ENCODE results near the gene CHID1.

CHID1 gene

DNA sequence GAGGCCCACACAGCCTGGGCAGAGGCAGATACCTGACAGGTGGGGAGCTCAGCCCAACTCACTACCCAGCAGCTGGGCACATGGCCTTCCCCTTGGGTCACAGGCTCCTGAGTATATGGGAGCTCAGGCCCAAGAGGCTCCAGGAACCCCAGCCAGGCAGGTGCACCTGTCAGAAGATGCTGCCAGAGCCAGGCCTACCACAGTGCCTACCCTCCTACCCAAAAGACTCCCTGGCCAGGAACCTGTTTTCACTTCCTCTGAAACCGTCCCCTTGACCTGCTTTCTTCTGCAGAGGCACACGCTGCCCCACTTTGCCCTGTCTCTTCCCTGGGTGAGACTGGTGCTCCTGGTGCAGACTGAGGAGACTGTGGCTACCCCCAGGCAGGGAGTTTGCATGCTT is 2.9 kb downstream of the CHID1 start:
- DNase-seq, result no peak

DNA sequence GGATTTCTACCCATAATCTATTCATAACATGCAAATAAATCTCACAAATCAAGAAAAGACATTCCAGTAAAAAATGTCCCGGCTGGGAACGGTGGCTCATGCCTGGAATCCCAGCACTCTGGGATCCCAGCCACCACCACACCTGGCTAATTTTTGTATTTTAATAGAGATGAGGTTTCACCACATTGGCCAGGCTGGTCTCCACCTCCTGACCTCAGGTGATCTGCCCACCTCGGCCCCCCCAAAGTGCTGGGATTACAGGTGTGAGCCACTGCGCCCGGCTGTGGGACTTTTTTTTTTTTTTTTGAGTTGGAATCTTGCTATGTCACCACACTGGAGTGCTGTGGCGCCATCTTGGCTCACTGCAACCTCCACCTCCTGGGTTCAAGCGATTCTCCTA is 4.7 kb downstream of the CHID1 start:
- DNase-seq, result no peak

DNA sequence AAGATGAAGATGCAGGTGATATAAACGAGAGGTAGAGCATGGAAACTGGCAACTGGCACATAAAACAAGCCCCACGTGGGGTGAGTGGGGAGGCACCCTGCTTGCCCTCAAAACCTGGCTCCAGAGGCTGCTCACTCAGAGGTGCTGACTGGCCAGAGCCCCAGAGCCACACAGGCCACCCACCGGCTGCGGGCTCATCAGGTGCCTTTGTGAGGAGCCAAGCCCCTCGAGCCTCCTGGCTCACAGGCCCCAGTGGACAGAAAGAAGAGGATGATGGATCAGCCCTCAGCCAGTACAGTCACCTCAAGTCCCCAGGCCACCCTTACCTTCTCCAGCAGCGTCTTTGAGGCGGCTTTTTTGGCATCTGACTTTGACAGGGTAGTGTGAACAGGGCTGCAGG is 6.2 kb downstream of the CHID1 start:
- no peak for DNase-seq

DNA sequence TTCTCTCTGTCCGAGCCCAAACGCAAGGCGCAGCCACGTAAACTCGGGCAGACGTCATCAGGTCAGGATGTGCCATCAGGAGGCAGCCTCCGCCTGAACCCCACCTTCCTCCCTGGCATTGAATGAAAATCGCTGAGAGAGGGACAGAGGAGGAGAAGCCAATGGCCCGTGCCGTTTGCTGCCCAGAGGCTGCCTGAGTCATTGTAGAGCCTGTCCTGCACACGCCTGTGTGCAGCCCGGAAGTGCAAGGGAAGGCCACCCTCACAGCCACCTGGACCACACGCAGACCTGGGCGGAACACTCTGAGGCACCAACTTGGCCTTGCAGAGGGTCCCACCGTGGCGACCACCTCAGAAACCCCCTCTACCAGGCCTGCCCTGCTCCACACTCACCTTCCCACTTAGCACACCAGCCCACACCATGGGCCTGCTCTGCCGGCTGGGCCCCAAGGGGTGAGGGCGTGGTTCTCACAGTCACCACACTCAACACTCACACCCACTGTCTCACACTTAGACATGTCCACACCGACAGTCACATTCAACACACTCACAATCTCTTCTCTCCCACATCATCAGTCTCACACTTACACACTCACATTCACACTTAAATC is 9.1 kb downstream of the CHID1 start:
- DNase-seq, result no peak

DNA sequence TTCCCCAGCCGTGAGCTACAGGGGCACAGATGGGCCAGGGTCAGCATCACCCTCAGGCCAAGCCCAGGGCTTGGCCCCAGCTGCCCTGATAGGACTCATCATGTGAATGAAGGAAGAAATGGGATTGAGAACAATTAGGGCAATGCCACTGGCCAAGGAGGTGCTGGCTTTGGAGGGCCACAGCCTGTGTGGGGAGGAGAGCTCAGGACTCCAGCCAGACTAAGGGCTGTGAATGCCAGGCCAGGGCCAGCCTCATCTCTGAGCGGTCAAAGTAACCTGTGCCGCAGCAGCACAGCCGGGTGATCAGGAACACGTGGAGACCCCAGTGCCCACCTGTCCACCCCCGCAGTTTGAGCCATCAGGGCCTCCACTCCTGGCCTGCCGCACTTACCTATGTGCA is 10.1 kb downstream of the CHID1 start:
- DNase-seq, result no peak

DNA sequence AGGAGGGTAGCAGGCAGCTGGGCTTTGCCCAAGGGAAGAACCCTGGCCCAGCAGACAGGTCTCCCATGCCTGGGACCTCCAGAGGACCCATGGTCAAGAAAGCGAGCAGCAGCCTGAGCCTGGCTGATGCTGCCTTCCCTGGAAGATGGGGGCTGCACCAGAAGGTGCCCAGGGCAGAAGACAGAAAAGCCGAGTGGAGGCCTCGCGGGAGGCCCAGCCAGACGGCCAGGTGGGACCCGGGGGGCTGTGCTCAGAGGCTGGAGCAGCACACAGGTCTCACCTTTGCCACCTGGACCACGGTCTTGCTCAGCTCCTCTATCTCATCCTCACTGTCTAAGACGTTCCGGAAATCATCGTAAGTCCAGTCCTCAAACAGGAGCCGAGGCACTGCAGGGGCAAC is 10.9 kb downstream of the CHID1 start:
- DNase-seq, result no peak

DNA sequence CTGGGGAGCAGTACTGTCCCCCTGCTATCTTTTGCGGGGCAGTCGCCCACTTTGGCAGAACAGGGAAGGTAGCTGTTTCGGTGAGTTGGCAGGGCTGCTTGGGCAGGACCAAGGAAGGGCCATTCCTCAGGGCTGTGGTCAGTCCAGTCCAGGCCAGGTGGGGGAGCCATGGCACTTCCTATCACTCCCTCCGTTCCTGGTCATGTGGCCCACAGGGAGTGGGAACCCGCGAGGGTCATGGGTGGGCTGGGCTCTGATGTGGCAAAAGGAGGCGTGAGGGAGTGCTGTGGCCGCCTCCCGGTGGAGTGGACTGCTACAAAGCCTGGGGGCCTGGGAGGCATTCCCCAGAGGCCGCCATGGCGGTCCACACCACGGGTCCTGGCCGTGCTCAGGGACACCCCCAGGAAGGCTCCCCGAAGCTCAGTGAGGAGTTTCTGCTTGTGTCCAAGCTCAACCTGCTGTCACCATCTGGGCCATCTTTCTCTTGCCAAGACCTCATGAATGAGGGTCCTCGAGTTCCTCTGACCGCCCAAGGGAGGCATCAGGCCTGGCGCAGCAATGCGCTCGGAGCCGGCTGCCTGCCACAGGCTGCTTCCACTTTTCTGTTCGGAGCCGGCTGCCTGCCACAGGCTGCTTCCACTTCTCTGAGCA is 11.9 kb downstream of the CHID1 start:
- DNase-seq, result no peak

DNA sequence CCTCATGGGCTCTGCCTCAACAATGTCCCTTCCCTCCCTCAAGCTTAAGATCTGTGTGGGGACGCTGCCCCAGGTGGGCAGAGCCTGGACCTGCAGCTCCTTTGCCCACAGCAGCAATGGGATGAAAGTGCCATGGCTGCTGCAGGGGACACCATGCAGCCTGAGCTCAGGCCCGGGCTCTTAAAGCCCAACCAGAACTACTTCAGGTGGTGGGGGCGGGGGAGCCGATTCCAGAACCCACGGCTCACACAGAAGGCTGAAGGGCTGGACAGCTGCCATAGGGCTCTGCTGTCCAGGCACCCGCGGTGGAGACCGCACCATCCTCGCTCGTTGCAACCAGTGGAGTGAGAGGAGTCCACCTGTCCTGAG is 12.5 kb downstream of the CHID1 start:
- DNase-seq, result no peak

DNA sequence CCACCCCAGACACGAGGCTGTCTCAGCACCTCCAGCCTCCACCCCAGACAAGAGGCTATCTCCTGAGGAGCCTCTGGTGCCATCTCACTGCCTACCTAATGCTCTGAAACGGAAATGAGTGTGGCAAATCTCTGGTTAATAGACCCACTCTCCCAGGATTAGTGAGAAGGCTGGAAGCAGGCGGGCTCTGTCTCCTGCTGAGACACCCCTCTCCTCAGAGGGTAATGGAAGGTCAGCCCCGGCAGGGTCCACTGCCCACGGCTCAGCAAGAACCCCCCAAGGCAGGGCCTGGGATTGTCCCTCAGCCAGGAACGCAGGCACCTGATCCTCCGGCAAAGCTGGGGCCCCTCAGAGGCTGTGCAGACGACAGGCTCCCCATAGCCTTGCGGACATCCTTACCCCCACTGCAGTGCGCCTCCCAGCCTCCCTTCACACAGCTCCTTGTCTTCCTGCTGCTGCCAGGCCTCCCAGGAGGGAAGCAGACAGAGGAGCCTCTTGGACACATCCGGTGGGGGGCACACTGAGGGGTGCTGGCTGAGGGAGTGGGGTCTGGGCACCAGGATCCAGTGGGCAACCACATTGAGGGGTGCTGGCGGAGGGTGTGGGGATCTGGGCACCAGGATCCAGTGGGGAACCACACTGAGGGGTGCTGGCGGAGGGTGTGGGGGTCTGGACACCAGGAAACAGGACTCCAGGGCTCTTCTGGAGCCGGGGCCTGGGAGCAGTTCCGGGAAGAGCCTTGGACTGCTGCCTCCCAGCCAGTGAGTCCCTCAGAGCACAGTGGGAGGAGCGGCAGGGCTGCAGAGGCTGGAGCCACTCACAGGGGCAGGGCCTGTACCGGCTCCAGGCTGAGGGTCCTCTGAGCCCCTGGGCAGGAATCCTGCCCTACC is 13.1 kb downstream of the CHID1 start:
- no peak for DNase-seq

DNA sequence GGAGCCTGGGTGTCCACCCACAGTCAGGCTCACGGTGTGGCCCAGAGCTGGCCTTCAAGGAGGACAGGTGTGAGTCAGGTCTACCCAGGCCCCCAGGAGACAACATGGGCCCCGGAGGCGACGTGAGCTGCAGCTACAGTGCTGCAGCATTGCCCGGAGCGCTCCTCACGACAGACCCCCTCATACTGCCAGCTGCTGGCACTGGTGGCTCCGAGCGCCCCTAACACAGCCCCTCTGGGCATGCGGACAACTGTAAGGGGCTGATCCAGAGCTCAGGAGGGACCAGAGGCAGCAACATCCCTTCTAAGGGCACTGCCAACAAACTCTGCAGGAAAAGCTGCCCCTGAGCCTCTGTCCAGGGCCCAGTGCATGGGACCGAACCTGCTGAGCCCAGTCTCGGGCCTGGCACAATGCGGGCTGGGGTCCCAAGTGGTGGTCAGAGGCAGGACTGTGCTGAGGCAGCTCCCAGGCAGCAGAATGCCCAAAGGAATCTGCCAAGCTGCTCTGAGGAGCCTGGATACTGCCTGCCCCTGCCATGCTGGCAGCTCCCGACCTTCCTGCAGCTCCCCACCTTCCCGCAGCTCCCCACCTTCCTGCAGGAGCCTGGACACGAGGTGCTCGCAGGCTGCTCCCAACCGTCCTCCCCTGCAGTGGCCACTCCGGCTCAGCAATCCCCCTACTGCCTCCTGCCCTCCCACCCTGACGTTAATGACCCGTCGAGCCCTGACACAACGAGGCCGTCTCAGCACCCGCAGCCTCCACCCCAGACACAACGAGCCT is 15.1 kb downstream of the CHID1 start:
- no peak for DNase-seq

DNA sequence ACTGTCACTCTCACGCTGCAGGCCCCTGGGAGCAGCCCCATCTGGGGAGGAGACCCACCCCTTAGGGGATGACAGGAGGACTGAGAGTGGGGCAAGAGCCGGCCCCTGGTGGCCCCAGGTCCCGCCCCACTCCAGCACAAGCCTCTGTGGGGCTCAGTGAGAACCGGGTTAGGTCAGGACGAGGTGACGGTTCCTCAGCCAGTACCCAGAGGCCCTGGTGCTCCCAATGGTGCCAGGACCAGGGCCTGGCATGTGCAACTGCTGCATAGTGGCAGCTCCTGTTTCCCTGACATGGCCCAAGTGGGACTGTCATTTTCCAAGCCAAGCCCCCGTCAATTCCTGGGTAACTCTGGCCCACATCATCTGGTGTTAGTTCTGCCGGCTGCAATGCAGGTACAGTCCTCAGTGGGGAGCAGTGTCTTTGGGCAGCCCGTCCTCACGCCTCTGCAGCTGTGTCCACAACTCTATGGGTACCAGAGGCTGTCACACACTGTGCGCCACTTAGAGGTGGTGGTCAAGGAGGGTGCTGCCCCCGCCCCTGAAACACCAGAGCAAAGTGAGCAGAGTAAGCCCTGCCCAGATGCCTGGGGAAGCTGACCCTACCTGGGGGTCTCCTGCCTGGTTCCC is 15.9 kb downstream of the CHID1 start:
- no peak for DNase-seq

DNA sequence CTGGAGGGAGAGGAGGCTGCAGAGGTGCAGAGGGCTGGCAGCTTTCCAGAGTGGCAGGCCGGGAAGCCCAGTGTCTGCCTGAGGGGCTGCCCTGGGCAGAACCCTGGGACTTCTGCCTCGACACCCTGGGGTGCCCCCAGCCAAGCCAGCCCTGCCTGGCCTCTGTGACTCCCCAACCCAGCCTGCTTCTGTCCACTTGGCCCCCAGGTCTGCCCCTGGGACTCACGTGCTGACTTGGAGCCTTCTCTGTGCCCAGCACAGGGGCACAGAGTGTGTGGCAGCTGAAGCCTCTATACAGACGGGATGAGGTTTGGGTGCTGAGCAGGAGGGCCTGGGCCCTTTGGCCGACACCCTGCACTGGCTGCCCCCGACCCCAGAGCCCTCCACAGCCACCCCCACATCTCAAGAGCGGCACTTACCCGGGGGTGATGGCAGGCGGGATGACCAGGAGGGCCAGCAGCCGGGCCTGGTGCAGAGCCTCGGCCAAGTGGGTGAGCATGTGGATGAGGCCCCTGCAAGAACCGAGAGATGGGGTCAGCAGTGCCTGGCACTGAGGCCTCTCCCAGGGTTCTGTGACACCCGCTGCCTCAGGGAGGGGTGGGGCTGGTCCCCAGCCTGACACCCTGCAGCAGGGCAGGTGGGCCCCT is 17.5 kb downstream of the CHID1 start:
- no peak for DNase-seq

DNA sequence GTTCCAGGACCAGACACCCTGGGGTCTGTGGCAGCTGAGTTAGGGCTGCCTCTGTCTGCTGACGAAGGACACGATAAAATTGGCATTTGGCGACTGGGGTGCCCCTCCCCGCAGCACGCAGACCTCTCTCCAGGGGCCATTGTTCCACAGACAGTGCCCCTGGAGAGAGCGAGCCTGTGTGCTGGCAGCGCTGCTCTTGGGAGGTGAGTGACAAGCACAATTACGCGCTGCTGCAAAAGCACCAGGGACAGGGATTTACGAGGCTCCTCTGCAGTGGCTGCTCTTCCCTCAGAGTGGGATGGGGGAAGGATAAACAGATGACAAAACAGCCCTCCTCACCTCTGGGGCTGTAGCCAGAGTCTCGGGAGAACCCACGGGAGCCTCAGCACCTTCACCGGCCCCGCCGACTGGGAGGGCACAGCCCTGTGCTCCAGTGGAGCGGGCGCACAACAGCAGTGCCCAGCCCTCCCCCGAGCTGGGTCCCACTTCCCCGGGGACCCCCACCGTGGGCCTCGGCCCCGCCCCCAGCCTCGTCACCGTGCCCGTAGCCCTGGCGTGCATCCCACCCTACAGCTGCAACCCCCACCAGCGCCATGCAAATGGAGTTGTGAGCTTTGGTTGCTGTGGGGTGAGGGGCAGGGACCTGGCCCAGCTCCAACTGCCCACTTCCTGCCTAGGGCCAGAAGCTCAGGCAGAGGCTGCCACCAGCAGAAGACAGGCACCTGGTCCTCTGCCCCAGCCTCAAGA is 19.6 kb downstream of the CHID1 start:
- no peak for DNase-seq

DNA sequence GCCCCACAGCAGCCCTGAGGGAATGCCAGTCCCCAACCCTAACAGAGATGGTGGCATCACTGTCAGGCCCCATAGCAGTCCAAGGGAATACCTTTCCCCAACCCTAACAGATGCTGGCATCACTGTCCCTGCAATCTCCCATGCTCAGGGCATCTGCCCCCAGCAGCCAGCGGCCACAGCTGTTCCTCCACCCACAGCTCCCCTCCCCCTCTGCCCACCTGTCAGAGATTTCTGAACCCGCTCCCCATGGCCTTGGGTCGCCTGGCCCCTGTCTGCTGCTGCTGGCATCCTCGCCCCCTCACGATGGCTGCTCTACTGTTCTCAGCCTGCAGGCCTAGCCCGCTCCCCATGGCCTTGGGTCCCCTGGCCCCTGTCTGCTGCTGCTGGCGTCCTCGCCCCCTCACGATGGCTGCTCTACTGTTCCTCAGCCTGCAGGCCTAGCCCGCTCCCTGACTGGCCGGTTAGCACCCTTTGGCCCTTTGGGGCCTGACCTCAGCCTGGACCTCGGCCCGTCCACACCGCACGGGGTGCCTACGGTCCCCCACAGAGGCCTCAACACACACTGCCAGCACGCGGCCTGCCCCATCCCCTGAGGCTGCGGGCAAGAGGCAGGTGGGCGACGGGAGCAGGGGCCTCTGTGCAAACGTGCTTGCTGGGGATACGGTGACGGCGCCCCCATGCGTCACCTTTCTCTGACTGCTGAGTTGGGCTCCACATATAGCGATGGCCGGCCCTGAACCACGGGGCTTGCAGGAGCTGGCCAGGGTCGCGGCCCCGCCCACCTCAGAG is 20.7 kb downstream of the CHID1 start:
- DNase-seq, result no peak

DNA sequence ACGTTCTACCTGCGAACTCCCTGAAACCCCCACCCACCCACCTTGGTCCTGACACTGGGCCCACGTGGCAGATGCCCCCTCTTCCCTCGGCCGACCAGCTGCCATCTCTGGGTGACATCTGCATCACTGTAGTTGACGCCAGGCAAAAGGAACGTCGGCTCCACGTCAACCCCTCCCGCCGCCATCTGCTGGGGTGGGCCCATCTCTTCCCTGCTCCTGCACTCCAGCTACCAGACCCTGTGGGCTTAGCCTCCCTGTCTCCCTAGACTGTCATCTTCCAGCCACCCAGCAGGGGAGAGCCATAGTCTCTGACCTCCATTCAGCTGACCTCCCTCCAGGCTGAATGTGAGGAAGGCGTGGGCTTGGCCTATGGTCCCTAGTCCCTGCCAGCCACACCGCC is 21.4 kb downstream of the CHID1 start:
- no peak for DNase-seq

DNA sequence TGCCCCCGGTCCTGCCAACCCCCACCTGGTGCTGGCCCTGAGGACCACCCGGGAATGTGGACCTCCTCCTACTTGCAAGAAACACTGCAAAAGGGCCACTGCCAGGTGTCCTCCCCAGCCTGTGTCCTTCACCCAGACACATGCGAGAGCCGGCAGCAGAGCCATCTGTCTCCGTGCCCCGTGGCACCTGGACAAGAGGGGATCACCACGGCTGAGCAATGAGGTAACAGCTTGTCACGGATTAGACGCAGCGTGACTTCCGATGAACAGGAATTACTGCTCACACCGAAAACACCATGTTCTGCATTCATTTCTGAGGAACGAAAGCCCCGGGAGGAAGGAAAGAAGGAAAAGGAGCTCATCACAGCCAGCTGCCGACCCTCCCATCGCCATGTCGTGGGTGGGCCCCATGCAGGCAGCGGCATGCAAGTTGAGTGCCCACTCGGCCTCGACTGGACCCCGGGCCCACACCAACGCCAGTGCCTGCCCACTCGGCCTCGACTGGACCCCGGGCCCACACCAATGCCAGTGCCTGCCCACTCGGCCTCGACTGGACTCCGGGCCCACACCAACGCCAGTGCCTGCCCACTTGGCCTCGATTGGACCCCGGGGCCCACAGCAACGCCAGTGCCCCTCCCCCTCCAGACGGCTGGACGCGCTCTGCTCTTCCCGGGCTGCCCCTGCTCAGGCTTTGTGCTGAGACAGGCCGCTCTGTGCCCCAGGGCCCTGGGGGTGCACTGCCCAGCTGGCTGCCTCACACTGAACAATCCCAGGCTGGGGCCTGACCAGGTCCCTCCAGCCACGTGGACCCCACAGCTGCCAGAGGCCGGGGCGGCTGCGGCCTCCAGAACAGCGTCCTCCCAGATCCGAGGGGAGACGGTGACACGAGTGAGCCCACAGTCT is 22.0 kb downstream of the CHID1 start:
- DNase-seq, result no peak

DNA sequence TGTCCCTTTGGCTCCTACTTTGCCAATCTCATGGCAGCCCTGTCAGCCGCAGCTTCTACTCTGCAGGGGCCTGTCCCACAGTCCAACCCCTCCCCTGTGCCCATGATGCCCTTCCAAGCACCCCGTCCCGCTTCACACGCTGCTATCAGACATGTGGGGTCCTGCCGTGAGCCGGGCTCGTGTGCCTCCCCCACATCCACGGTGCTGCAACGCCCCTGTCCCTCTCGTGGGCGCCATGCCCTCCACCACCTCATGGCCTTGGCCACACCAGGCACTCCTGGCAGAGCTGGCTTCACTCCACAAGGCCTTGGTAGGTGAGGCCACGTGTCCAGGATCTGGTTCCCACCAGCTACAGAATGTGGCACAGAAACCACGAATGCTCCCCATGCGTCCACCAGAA is 23.0 kb downstream of the CHID1 start:
- no peak for DNase-seq

DNA sequence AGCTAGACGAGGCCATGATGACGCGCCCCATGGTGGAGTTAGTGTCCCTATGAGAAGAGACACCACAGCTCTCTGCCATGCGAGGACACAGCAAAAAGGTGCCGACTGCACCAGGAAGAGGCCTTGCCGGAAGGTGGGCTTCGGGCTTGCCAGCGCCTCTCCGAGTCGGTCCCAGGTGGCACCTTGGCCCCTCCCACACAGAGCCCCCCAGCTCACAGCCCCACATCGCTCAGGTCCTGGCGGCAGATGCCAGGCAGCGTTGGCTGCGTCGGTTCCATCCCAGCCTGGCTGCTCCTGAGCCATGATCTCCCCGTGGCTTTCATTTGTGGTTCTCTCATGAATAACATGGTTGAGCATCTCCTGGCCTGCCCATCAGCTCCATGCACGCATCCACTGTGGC is 24.0 kb downstream of the CHID1 start:
- DNase-seq, result no peak

DNA sequence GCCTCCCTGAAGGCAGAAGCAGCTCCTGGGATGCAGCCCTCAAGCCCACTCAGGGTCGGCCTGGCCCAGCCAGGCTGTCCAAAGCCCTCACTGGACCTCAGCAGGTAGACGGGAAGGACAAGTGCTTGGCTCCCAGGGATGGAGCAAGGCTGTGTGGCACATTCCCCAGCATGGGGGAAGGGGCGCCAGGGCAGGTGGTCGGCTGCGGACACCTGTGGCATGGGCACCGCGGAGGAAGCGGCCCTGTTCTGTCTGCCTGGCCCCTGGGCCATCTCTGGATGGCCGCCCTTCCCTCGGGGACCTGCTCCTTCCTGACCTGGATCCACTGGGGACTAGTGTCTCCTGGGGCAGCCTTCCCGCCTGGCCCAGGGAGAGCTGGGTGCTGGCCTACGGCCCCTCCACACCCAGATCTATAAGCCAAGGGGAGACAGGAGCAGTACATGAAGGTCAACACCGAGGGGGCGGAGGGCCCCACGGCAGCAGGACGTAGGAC is 26.0 kb downstream of the CHID1 start:
- no peak for DNase-seq
